PC-3 (cell line): ENCODE results near the gene SMIM1. TPM values are rescaled to one million over a fixed set of nuclear protein-coding genes. Genes with fewer than 3 reads are reported as not detected.

Source experiments
- ATAC-seq: fragments of 200-7000 bp; cut with Tn5 transposase; 2 replicates; pipeline ENCODE4 v1.9.1; 2020; ENCODE audit warnings: mild to moderate bottlenecking, moderate library complexity
- BruUV-seq: library from RNA; stranded (reverse); fragments of 400-500 nt; replicated peaks from 2 replicates; lab custom pipeline; 2021; lab: Mats Ljungman, UMichigan
- CTCF ChIA-PET: fragments of 300-600 bp; sonication (Branson Sonifier 250); formaldehyde crosslinking; loops from one replicate; lab custom pipeline; 2022; ENCODE audit warnings: antibody characterized with exemption; lab: Charles Lee
- POLR2A ChIA-PET: fragments of 300-600 bp; sonication (Branson Sonifier 250); formaldehyde crosslinking; loops from one replicate; lab custom pipeline; 2022; ENCODE audit warnings: antibody characterized with exemption; ENCODE audit not compliant: unreplicated experiment; lab: Charles Lee
- DNase-seq: peaks from one replicate; pipeline ENCODE4 v3.0.0-alpha.2; 2015
- H2AFZ ChIP-seq: fragments of 300-600 bp; sonication (generic); 2 replicates; pipeline ENCODE4 v1.6.0; 2016; ENCODE audit warnings: antibody characterized with exemption, low read length
- H3F3A ChIP-seq: fragments of 300-600 bp; sonication (generic); one replicate; pipeline ENCODE4 v1.6.0; 2017; ENCODE audit warnings: antibody characterized with exemption, low read length, control low read depth, mild to moderate bottlenecking; ENCODE audit not compliant: unreplicated experiment
- H3K27ac ChIP-seq: fragments of 300-600 bp; sonication (generic); 2 replicates; pipeline ENCODE4 v1.5.1; 2016; ENCODE audit warnings: mild to moderate bottlenecking, low read length
- H3K27me3 ChIP-seq: fragments of 300-600 bp; sonication (generic); 2 replicates; pipeline ENCODE4 v1.6.1; 2016; ENCODE audit warnings: low read length, mixed read lengths
- H3K36me3 ChIP-seq: fragments of 300-600 bp; sonication (generic); 2 replicates; pipeline ENCODE4 v1.6.1; 2016; ENCODE audit warnings: low read depth, mixed run types, low read length, mixed read lengths
- H3K4me1 ChIP-seq: fragments of 300-600 bp; sonication (generic); 2 replicates; pipeline ENCODE4 v1.5.1; 2016; ENCODE audit warnings: low read length; ENCODE audit not compliant: insufficient read depth
- H3K4me2 ChIP-seq: fragments of 300-600 bp; sonication (generic); 2 replicates; pipeline ENCODE4 v1.6.0; 2016; ENCODE audit warnings: low read length
- H3K4me3 ChIP-seq: fragments of 300-600 bp; sonication (generic); 2 replicates; pipeline ENCODE4 v1.5.1; 2016; ENCODE audit warnings: mild to moderate bottlenecking, low read length, mixed read lengths
- H3K79me2 ChIP-seq: fragments of 300-600 bp; sonication (generic); 2 replicates; pipeline ENCODE4 v1.6.1; 2017; ENCODE audit warnings: low read length, mixed read lengths
- H3K9ac ChIP-seq: fragments of 300-600 bp; sonication (generic); 2 replicates; pipeline ENCODE4 v1.6.0; 2016; ENCODE audit warnings: mild to moderate bottlenecking, low read length
- H3K9me2 ChIP-seq: fragments of 300-600 bp; sonication (generic); replicated peaks from 2 replicates; pipeline ENCODE4 v1.6.1; 2016; ENCODE audit warnings: mixed run types, low read length, mixed read lengths
- H3K9me3 ChIP-seq: fragments of 300-600 bp; sonication (generic); 2 replicates; pipeline ENCODE4 v1.6.1; 2016; ENCODE audit warnings: low read length, mixed read lengths
- H4K20me1 ChIP-seq: fragments of 300-600 bp; sonication (generic); 2 replicates; pipeline ENCODE4 v1.6.1; 2016; ENCODE audit warnings: low read length, mixed read lengths
- EZH2 ChIP-seq: fragments of 300-600 bp; sonication (generic); IDR thresholded peaks from one replicate; pipeline ENCODE4 v1.6.1; 2017; ENCODE audit warnings: antibody characterized with exemption, mild to moderate bottlenecking, low read length; ENCODE audit not compliant: unreplicated experiment
- EZH2phosphoT487 ChIP-seq: fragments of 300-600 bp; sonication (generic); IDR thresholded peaks from 2 replicates; pipeline ENCODE4 v1.6.1; 2018; ENCODE audit warnings: mild to moderate bottlenecking, antibody characterized with exemption, low read length, borderline replicate concordance
- intact Hi-C: fragments of 100-400 bp; cut with micrococcal nuclease; formaldehyde crosslinking; loops from 2 replicates; pipeline ENCODE4 v1.9.0; 2023
- total RNA-seq: library from RNA; depleted of rRNA; stranded (reverse); fragments of >200 nt; gene quantifications from 2 replicates; pipeline ENCODE4 v1.2.3, GENCODE V29; 2014
- TF ChIP-seq, protein P1 (sequence below): fragments of 300-600 bp; sonication (generic); conservative IDR thresholded peaks from 2 replicates; pipeline ENCODE4 v1.5.1; 2017; ENCODE audit warnings: antibody characterized with exemption, low read depth, mild to moderate bottlenecking, low read length

SMIM1 gene
- total RNA-seq, 1 experiment from 2014 or later = 10.8 TPM

DNA sequence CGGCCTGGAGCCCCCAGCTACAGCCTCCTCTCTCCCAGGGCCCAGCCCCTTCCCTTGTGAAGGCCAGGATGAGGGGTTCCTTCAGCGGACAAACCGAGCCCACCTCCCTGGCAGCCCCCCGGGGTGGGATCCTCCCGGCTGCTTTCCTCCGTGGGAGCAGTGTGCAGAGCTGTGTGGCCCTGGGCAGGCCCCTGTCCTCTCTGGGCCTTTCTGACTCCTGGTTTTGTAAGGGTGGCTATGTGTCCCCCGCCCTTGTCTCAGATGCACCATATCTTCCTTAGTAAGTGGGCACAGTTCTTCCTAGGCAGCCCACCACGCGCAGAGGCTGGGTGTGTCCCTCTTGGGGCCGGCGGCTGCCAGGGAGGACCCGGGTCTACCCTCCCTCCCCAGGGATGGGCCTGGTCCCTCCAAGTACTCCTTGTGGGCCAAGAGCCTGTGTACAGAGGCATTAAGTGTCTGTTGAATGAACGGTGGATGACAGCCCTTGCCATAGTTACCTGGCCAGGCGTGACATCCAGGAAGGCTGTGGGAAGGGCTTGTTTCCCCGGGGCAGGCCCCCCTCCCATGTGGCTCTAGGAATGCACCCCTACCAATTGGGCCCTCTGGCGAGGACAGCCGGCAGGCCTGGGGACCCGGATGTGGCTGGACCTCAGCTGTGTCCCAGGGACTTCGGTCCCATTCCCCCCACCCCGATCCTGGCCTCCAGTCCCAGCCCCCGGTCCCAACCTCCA is 3.8 kb downstream of the SMIM1 start:
- Histone ChIP-seq H3K36me3 (peaks cover 16% of the 10 kb centered on the region), H3F3A (no peaks in the 10 kb centered on the region), H2AFZ (no peak overlapping the region), H3K79me2 (no peaks in the 10 kb centered on the region), H3K4me2 (no peak overlapping the region), H3K9me3 (no peaks in the 10 kb centered on the region), H3K27me3 (no peaks in the 10 kb centered on the region), H4K20me1 (no peaks in the 10 kb centered on the region), H3K27ac (no peak overlapping the region), H3K4me3 (no peak overlapping the region), H3K9me2 (no peaks in the 10 kb centered on the region), H3K9ac (no peak overlapping the region), H3K4me1 (peaks cover 13% of the 10 kb centered on the region; the same call in 1 of the 2 replicates)
- ATAC-seq (no peak), DNase-seq (no peak)
- POLR2A ChIA-PET = no interaction called here
- no peak for TF ChIP-seq EZH2
- TF ChIP-seq, protein P1, sequence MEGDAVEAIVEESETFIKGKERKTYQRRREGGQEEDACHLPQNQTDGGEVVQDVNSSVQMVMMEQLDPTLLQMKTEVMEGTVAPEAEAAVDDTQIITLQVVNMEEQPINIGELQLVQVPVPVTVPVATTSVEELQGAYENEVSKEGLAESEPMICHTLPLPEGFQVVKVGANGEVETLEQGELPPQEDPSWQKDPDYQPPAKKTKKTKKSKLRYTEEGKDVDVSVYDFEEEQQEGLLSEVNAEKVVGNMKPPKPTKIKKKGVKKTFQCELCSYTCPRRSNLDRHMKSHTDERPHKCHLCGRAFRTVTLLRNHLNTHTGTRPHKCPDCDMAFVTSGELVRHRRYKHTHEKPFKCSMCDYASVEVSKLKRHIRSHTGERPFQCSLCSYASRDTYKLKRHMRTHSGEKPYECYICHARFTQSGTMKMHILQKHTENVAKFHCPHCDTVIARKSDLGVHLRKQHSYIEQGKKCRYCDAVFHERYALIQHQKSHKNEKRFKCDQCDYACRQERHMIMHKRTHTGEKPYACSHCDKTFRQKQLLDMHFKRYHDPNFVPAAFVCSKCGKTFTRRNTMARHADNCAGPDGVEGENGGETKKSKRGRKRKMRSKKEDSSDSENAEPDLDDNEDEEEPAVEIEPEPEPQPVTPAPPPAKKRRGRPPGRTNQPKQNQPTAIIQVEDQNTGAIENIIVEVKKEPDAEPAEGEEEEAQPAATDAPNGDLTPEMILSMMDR = no peak
- no peak for TF ChIP-seq EZH2phosphoT487
- intact Hi-C loops = no loop called here
- no TSS peak for BruUV-seq
- CTCF ChIA-PET = interaction anchor here (1.0 kb wide), 1 partner anchor 9 kb away, joined by 3 read pairs; no protein-coding TSS in a partner anchor

DNA sequence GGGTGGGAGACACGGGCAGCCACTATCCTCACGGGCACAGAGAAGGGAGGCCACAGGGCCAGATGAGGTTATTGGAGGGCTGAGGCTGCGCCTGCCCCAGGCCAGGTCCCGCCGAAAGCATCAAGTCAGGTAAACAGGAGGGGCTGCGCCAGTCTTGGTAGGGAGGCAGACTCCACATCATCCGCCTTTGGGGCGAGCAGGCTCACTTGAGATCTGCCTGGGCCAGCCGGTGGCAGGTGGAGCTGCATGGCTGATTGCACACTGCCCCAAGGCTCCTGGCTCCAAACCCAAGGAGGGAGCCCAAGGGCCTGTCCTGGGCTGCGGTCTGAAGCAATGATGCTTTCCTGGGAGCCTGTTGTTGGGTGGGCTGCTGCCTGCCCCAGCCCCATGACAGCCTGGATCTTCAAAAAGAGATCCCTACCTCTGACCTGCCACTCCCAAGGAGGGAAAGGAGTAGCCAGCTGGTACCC is 4.6 kb downstream of the SMIM1 start:
- H3K9me2 ChIP-seq = no peaks in the 10 kb centered on the region
- TF ChIP-seq EZH2phosphoT487 = no peak
- TF ChIP-seq, protein P1 = no peak
- TF ChIP-seq EZH2 = no peak
- no peak overlapping the region for H2AFZ ChIP-seq
- H3K4me2 ChIP-seq = no peak overlapping the region
- BruUV-seq = no TSS peak
- H3K4me3 ChIP-seq = no peak overlapping the region
- no peaks in the 10 kb centered on the region for H4K20me1 ChIP-seq
- intact Hi-C loops = no loop called here
- peaks cover 8% of the 10 kb centered on the region; the same call in 1 of the 2 replicates for H3K4me1 ChIP-seq
- CTCF ChIA-PET = no interaction called here
- POLR2A ChIA-PET = no interaction called here
- no peak for DNase-seq
- no peaks in the 10 kb centered on the region for H3K9me3 ChIP-seq
- no peak overlapping the region for H3K9ac ChIP-seq
- peaks cover 22% of the 10 kb centered on the region for H3K36me3 ChIP-seq
- H3F3A ChIP-seq = no peaks in the 10 kb centered on the region
- H3K27me3 ChIP-seq = no peaks in the 10 kb centered on the region
- no peak overlapping the region for H3K27ac ChIP-seq
- H3K79me2 ChIP-seq = no peaks in the 10 kb centered on the region
- ATAC-seq = no peak
